GM21360 (cell line): ENCODE measurements around the gene DTX2.
"Not testable (repeated sequence)": the region's sequence is repeated elsewhere in the genome, so short reads cannot be mapped to it uniquely, and the experiment has no call there.

Experiments used
- ATAC-seq: cut with Tn5 transposase; IDR thresholded peaks from one replicate; pipeline ENCODE4 v1.9.1; 2021; ENCODE audit warnings: mild to moderate bottlenecking, moderate library complexity; ENCODE audit not compliant: unreplicated experiment

The DTX2 gene

DNA sequence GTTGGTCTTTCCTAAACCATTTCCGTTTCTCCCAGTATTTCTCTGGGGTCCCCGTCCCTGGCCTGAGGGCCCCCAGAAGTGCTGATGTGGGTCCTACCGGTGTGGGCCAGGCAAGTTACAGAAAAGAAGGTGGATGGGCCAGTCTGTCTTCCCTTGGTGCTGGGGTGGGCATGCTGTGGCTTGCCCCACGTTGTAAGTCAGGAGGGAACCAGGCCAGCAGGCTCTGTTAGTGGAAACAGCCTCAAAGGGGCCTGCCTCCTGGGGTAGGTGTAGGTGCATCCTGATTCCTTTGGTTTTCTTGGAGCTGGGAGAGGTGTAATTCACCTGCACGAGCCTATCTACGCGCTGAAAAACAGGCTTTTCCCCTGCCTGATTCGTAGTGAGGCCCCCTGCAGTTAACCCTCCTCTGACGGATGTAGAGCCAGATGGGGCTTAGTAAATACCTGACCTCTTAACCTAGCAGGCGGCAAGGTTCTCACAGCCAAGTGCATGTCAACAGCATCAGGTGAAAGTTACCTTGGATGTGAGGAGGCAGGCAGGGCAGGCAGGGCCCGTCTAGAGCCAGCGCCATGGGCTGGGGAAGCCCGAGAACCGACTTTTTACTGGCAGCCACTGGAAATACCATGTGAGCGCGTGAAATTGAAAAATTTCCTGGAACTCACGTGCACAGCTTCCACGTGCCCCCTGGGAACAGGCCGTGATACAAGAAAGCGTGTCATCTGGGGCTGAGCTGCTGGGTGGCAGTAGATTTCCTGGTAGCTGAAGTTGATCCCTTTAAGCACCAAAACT lies 24.5 kb downstream of the DTX2 start:
- peak; percentile 13 for ATAC-seq

DNA sequence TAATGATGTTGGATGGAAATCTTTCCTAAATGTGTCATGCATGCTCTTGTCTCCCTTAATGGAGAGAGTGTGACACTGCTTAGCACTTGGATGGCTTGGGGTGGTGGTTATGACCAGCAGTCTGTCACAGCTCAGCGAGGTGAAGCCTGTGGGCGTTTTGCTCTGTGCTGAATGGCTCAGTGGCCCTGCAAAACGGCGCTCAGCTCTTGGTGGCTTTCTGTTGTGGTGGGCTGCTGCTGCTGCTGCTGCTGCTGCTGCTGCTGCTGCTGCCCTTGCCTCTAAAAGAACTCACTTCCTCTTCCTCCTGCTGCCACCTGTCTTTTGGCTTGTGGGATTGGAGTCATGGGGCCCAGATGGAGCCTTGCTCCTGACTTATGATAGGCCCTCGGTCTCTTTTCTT lies 25.1 kb downstream of the DTX2 start:
- ATAC-seq = peak; percentile 98

DNA sequence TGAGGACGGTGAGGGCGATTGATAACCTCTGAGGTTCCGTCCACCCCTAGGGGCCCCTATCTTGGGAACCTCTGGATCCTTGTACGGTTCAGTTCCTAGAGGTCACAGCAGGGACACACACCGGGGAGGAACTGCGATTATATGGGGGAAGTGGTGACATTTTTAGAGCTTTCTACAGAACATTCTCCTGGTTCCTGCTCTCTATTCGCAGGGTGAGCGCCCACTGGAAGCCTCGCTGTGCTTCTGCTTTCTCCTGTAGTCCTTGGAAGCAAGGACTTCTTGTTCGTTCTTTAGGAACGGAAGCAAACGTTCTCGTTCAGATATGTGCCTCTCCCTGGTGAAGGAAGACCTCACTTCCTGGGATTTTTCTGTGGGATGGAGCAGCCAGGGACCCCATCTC lies 26.5 kb downstream of the DTX2 start:
- not testable (repeated sequence) for ATAC-seq

DNA sequence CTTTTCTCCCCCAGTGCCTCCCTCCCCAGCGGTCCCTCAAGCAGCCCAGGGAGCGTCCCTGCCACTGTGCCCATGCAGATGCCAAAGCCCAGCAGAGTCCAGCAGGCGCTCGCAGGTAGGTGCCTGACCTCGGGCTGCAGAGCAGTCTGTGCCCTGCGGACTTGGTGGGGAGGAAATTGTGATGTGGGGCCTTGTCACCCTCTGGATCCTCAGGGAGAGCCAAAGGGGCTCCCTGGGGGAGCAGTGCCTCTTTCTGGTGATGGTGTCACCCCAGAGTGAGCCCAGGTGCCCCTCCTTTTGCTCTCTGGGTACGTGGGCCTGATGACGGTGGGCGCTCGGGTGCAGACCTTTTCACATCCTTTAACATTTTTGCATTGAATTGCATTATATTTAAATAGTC lies 30.6 kb downstream of the DTX2 start:
- not testable (repeated sequence) for ATAC-seq

DNA sequence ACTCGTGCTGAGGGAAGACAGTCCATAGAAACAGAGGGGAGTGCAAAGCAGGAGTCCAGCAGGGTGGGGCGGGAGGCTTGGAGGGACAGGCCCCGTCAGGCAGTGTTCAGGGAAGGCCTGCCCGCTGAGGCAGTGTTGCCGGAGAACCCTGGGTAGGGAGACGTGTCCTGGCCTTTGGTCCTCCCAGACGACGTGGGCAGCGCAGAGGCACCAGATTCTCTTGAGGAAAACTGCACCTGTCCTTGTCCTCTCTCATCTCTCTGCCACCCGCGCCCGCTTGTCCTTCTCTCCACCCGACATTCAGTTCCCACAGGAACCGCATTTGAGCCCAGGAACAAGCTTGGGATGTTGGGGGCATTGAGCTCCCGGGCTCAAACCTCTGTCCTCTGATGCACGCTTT lies 34.2 kb downstream of the DTX2 start:
- ATAC-seq = not testable (repeated sequence)

DNA sequence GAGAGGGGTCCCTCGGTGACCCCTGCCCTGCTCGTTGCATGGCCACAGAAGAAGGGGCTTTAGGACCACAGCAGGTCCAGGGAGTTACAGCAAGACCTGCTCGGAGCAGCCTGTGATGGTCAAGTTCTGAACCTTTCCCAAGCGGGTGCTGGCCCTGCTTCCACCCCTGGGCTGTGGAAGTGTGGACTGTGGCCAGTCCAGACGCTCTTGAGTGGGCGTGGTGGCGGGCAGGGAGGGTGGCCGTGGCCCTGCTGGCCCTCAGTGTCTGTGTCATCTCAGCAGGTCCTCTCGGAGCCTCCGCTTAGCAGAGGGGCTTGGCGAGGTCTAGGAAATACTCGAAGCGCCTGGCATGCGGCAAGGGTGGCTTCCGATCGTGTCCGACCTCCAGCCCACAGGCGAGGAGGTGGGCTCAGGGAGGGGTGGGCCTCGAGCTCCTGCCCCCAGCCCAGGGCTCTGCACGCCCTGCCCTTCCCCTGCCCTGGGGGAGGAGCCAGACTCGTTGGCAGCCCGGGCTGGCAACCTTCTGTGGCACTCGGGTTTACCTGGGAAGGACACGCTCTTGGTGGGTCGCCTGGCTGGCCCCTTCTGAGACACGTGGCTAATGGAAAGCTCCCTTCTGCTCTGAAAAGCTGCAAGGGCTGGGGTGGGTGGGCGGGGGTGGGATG lies 36.5 kb downstream of the DTX2 start:
- ATAC-seq = not testable (repeated sequence)

DNA sequence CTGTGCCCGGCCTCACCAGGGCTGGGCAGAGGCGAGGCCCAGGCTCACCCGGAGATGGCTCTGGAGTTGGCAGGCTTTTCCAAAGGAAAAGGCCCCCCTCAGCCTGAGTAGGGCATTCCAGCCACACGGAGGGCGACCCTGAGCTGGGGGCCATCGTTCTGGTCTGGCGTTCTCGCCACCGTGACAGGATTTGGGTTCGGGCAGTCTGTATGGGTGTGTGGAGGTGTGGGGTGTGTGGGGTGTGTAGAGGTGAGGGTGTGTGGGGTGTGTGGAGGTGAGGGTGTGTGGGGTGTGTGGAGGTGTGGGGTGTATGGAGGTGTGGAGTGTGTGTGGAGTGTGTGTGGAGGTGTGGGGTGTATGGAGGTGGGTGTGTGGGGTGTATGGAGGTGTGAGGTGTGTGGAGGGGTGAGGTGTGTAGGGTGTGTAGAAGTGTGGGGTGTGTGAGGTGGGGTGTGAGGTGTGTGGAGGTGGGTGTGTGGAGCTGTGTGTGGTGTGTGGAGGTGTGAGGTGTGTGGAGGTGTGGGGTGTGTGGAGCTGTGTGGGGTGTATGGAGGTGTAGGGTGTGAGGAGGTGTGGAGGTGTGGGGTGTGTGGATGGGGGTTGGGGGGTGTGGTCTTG lies 37.2 kb downstream of the DTX2 start:
- not testable (repeated sequence) for ATAC-seq

DNA sequence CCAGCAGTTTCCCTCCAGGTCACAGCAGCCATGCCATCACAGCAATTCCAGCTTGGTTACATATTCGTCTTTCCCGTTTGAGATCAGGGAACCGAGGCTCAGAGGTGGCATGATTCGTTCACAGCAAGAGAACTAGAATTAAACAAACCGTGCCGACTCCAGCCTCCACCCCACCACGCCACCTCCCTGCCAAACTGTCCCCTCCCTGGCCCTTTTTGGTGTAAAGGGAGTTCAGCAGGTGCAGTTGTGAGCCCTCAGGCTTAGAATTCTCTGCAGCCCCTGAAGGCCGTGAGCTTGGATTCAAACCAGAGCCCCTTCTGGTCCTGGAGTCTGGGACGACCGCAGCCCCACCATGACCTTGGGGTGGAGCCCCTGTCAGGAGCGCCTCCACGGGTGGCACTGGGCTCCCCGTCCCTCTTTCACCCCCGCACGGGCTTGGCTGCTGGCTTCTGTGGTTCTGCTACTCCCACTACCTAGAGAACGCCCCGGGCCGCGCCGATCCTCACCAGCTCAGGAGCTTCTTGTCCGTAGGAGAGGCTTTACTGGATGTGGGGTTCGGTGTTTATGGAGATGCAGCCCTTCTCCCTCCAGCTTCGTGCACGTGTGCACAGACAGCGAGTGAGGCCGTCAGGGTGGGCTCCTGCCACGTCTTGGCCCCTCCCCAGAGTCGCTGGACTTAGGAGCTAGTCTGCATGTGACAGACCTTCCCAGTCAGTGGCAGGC lies 37.9 kb downstream of the DTX2 start:
- ATAC-seq = not testable (repeated sequence)

DNA sequence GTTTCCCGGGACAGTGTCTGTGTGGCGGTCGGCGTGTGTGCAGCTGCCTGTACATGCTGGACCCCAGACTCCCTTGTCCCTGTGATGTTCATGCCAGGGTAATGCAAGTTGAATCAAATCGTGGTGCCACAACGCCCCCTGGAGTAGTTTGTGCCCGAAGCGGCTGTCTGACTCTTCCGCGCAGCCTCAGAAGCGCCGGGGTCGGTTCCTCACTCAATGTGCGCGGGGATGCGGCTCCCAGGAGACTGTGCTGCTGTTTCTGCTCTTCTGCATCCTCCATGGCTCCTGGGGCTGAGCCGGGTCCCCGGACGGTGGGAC lies 38.4 kb downstream of the DTX2 start:
- not testable (repeated sequence) for ATAC-seq

DNA sequence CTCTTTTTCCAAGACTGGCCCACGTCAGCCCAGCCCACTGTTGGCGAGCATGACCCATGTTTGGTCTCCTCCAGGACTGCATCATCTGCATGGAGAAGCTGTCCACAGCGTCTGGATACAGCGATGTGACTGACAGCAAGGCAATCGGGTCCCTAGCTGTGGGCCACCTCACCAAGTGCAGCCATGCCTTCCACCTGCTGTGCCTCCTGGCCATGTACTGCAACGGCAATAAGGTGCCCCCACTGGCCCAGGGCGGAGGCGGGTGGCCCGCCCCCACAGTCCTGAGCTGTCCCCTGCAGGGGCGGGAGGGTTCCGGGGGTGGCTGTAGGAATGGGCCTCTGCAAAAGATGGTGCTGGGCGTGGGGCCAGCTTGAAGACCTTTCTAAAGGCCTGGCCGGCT lies 40.7 kb downstream of the DTX2 start:
- ATAC-seq = not testable (repeated sequence)

DNA sequence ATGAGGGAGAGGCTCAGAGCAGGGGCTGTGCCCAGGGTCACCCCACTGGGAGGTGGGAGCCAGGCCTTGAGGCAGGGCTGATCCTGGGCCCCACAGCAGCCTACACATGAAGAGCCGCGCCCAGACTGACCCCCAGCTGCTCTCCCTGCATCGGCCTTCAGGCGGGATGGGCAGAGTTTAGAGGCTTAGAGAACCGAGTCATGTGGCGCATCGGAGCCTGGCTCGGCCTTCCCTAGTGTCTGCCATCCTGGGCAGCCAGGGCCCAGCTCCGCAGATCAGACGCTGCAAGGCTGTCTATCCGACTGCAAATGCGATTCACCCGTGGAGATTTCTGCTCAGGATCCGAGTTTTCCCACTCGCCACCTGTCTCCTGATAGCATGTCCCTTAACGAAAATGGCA lies 41.3 kb downstream of the DTX2 start:
- ATAC-seq = not testable (repeated sequence)

DNA sequence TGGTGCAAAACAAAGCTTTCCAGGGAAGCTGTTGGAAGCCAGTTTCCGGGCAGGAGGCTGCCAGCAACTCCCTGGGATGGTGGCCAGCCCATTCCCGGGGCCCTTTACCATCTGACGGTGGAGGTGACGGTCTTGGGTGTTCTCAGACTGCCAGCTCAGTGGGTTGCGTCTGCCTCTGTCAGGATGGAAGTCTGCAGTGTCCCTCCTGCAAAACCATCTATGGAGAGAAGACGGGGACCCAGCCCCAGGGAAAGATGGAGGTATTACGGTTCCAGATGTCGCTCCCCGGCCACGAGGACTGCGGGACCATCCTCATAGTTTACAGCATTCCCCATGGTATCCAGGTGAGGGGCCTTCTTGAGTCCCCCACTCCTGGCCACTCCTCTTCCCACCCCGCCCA lies 41.7 kb downstream of the DTX2 start:
- not testable (repeated sequence) for ATAC-seq

DNA sequence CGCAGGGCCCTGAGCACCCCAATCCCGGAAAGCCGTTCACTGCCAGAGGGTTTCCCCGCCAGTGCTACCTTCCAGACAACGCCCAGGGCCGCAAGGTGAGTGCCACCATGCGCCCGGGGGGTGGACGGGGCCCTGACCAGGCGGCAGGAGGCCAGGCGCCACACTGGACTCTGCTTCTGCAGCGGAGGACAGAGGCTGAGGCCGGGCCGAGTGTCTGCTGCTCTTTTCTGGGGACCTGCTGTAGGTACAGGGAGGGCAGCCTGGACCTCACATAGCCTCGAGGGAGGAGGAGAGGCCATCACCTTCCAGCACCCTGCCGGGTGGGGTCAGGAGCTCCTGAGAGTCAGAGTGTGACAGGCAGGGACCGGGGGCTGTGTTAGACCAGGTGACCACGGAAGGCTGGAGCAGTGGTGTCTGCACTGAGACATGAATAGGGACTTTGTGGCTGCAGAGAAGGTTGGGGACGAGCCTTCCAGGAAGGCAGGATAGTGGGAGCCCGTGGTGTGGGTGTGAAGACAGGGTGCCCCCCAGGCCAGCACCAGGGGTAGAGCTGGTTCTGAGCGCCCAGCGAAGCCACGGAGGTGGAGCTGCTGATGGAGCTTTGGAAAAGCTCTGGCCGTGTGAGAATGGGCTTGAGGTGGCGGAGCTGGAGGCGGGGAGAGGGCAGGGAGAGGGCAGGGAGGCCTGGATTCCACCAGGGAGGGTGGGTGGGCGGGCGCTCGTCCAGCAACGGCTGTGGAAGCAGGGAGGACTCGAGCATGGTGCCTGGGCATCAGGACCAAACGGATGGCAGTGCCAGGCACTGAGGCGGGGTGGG lies 43.0 kb downstream of the DTX2 start:
- ATAC-seq = not testable (repeated sequence)

DNA sequence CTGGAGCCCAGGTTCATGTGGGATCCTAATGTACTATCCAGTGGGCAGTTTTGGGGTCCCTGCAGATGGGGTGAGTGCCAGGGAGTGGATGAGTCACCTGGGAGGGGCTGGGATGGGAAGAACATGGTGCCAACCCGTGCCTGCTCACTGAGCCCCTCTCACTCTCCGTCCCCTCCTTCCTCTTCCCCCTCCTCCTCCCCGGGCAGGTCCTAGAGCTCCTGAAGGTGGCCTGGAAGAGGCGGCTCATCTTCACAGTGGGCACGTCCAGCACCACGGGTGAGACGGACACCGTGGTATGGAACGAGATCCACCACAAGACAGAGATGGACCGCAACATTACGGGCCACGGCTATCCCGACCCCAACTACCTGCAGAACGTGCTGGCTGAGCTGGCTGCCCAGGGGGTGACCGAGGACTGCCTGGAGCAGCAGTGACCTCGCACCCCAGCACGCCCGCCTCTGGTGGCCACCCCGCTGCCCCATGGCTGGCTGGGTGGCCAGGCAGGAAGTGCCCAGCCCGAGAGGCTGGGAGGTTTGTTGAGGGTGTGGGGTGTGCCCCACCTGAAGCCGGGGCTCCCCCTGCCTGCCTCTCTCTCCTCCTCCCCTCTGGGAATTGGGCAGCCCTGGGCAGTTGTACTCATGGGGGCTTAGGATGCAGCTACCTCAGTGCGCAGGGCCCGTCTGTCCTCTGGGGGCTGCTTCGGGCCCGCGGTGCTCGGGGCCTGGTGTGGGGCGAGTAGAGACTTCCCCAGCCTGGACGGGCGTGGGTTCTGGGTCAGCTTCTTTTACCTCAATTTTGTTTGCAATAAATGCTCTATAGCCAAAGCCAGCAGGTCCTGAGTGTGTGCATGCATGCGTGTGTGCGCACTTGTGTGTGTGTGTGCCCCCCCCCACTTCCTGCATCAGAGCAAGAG lies 43.9 kb downstream of the DTX2 start:
- no peak for ATAC-seq

DNA sequence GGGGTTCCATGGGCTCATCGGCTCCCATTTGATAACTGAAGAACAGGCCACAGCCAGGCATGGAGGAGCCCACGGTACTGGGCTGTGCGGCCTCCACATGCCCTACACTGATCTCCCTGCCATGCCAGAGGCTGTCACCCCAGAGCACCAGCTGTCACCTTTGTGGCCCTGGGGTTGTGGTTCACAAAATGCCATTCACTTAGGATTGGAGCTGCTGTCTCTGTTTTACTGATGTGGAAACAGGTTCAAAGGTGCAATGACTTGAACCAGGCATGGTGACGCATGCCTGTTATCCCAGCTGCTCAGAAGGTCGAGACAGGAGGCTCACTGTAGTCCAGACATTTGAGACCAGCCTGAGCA lies 44.6 kb downstream of the DTX2 start:
- no peak for ATAC-seq

DNA sequence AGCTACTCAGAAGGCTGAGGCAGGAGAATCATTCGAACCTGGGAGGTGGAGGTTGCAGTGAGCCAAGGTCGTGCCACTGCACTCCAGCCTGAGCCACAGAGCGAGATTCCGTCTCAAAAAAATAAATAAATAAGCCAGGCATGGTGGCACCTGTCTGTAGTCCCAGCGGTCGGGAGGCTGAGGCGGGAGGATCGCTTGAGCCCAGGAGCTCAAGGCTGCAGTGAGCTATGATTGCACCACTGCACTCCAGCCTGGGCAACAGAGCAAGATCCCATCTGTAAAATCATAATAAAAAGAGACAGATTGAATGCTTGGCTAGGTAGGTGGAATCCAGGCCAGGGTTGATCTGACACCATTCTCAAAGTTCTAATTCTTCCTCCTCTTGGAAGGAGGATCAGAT lies 45.1 kb downstream of the DTX2 start:
- not testable (repeated sequence) for ATAC-seq

DNA sequence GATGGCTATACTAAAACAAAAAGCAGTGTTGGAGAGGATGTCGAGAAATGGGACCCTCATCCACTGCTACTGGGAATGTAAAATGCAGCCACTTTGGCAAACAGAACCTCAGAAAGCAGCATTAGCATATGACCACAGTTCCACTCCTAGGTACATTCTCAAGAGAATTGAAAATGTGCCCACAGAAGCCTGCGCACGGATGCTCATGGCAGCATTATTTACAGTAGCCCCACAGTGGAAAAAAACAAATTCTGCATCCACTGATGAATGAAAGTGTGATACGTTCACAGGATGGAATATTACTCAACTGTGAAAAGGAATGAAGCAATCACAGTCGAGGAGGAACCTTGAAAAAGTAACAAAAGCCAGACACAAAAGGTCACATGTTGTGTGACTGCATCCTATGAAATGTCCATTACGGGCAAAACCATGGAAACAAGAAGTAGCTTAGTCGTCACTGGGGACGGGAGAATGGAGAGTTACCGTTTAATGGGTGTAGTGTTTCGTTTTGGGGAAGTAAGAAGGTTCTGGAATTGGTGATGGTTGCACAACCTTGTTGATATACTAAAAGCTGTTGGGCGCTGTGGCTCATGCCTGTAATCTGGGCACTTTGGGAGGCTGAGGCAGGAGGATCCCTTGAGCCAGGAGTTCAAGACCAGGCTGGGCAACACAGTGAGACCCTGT lies 46.4 kb downstream of the DTX2 start:
- ATAC-seq = no peak

DNA sequence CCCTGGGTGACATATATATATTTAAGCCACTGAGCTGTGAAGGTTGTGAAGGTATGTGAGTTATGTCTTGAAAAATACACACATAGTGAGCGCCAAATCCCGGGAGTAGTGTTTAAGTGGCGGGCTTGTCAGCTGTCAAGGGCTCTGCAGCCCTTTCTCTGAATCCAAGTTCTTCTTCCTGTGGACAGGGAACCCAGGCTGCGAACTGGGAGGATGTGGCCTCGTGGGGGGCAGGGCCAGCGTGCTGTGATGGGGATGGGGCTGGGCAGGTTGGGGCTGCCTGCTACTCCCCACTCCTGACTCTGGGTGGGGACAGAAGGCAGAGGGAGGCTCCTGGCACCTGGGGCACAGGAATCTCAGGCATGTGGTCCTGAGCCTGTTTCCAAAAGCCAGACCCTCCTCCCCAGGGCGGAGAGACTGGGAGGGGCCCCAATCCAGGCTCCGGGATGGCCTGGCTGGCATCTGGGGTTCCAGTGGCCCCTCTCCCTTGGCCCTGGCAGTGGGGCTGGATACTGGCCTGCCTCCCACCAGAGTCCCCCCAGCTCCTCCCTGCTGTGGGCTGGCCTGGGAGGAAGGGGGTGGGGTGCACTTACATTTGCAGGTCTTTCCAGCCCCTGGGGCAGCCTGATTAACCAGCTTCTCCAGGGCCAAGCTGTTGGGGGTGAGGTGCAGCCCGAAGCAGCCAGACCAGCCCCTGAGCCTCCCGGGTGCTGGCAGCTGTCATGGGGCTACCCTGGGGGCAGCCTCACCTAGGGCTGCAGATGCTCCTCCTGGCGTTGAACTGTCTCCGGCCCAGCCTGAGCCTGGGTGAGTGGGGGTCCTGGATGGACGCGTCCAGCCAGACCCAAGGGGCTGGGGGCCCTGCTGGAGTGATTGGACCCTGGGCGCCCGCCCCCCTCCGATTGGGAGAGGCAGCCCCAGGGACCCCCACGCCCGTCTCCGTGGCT lies 48.7 kb downstream of the DTX2 start, which contains the start of gene UPK3B:
TSS of gene UPK3B (plus strand) at position 622 of the 947 bp plus-strand sequence. CDS start at position 723, 101 bp downstream.
- ATAC-seq = no peak
